IPS DF 4.7 (cell line): ENCODE results near the gene RPL18A.
A peak's percentile ranks its signal among the peaks of the same experiment; 100 is the strongest.

Source experiments
- DNase-seq: peaks from one replicate; pipeline ENCODE4 v3.0.0-alpha.2; 2013; ENCODE audit warnings: low spot score; ENCODE audit errors: extremely low read depth

The RPL18A gene

DNA sequence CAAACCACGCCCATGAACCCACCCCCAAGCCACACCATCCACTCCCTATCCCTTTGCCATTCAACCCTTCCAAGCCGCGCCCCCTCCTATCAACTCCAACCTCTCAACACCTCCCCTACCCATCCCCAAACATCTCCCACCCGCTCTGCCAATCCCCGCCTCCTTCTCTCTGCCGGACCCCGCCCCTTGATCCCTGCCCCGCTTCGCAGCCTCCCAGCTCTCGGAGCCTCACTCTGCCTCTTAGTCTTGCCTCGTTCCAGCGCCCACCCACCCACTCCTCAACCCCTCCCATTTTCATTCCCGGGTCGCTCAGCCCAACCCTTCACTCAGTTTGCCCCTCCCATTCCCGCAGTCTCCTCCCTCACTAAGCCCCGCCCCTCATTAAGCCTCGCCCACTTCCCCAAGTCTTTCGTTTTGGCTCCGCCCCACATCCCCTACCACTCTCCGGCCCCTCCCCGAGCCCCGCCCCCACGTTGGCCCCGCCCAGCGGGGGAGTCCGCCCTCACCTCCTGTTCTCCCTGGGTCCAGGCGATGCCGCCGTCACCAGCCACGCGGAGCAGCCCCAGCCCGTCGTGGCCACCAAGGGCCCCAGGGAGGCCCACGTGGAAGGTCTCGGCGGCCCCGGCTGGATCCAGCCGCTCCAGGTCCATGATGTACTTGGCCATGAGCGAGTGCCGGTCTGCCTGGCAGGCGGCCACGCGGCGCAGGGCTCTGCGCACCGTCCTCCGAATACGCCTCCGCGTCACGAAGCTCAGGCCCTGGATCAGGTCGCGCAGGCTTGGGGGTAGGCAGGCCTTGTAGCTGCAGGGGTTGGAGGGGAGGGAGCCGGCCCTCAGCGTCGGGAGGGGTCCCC, 17.7 kb upstream of the RPL18A start:
- peak; percentile 94 for DNase-seq

DNA sequence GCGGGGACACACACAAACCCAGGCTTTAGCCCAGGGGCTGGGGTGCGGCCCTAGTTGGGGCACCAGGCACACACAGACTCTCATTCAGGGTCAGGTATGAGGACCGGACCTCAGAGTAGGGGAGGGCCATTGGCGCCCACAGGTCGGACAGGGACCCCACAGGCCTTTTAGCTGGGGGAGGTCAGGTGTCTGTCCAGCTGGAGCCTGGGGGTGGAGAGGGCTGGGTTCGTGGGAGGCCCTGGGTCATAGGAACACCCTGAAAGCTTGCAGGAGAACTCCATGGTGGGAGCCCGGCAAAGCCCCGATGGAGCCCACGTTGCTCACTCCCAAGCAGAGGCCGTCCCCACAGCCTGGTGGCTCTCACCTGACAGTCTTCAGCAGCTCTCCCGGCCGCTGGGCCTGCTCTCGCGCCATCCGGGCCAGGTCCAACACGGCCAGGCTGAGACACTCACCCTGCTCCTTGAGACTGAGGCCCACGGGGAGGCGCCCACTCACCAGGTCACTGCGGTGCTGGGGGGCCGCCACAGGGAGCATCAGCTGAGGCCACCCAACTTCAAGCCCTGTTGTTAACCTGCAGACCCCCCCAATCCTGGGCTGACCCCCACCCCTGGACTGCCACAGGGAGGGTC, 16.9 kb upstream of the RPL18A start:
- no peak for DNase-seq

- no peak for DNase-seq
Observed at GRCh38 chr19:17843292-17843827, 16.4 kb upstream of the RPL18A start.

GRCh38 chr19:17843908-17844490, 15.7 kb upstream of the RPL18A start:
- DNase-seq: no peak

DNA sequence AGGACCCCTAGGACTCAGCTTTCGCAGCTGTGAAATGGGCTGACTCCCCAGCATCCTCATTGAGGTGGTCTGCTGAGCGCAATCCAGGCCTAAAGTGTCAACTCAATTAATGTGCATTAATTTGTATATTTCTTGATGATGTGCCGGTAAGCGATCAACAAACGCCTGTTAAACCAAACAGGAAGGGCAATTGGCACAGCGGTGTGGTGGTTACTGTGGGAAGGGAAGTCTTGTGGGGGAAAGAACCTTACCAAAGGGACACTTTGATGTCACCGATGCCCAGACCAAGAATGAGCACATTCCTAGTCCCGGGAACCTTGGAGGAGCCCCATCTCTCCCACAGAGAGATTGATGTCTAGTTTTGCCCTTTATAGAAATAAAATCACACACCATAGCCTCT, 13.6 kb upstream of the RPL18A start:
- no peak for DNase-seq

GRCh38 chr19:17847538-17848366, 12.0 kb upstream of the RPL18A start, which contains the start of gene JAK3:
Gene JAK3 (minus strand): TSS chr19:17847982. CDS start chr19:17844417, 3,565 bp downstream.
- DNase-seq: no peak

DNA sequence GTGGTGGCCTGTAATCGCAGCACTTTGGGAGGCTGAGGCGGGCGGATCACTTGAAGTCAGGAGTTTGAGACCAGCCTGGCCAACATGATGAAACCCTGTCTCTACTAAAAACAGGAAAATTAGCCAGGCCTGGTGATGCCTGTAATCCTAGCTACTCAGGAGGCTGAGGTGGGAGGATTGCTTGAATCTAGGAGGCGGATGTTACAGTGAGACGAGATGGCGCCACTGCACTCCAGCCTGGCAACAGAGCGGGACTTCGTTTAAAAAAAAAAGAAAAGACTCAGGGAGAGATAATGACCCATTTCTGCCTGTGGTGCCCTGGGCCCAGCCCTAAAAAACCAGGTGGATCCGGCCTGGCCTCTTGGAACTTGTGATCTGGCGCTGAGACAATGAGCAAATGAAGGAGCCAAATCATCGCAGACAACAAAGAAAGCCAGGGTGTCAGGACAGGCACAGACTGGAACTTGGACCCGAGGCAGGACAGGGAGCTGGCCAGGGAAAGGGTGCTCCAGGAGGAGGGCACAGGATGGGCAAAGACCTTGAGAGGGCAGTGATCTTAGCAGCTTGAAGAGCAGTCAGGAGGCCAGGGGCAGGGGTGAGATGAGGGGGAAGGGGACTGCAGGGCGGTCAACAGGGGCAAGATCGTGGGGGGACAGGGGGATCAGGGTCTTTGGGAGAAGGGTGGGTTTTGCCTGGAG, 11.0 kb upstream of the RPL18A start:
- no peak for DNase-seq

- DNase-seq: no peak
Observed at GRCh38 chr19:17854061-17854460, 5.6 kb upstream of the RPL18A start.

DNA sequence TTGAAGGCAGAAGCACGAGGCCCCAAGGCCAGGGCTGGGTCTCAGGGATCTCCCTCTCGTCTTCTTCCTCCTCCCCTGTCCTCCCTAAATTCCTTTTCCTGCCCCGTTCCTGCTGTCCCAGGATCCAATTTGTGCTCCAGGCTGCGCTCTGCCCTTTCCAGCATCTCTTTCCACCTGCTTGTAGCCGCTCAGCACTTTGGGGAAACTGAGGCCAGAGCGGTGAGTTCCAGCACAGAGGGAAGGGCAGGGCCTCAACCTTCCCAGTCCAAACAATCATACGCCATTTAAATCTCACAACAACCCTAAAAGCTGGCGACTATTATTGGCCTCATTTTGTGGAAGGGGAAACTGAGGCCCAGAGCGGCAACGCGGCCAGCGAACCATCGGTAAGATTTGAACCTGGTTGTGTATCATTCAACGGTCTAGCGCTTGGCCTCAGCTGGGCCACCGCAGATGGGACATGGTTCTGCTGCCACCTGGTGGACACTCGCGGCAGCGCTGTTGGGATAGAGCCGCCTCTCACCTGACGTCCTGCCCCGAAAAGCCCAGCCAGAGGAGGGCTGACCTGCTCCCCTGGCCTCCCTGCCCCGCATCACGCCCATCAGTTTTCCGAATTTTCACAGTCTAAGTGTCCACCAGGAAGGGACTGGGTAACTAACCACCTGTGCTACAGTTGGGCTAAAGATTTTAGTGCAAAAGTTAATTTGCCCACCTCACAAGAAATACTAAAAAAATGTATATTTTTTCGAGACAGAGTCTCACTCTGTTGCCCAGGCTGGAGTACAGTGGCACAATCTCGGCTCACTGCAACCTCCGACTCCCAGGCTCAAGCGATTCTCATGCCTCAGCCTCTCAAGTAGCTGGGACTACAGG, 4.2 kb upstream of the RPL18A start:
- no peak for DNase-seq

GRCh38 chr19:17860331-17860992, 752 bp downstream of the RPL18A start:
- DNase-seq: no peak

- DNase-seq: no peak
Observed at GRCh38 chr19:17860993-17861360, 1.3 kb downstream of the RPL18A start.

DNA sequence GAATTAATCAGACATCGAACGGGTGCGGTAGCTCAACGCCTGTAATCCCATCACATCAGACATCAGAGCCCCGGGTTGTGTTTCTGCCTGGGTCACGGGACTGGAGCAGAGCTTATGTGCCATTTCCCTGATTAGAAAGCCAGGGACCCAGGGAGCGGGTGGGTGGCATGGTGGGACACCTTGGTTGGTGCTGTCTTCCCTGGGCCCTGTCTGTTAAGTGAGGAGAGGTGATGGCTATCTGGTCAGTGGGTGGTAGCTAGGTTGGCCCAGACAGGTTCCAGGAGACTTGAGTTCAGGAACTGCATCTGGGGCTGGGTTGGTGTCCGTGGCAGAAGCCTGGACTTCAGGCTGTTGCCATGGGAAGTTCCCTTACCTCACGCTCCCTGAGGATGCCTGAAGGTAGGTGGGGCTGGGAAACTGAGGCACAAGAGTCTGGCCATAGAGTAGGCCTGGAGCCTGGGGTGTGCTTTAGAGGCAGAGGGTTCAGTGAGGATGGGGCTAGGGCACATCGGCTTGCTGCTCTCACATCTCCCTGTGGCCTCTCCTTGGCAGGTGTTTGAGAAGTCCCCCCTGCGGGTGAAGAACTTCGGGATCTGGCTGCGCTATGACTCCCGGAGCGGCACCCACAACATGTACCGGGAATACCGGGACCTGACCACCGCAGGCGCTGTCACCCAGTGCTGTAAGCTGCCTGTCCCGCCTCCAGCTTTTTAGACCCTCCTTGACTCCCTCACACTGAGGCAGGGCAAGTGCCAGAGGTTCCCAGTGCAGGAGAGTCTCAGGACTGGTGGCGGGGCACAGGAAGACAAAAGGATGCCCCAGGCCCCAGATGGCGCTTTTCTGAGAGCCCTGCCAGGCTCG, 2.1 kb downstream of the RPL18A start:
- no peak for DNase-seq

GRCh38 chr19:17862711-17863519, 3.2 kb downstream of the RPL18A start:
- DNase-seq: no peak

- no peak for DNase-seq
Observed at GRCh38 chr19:17863520-17864182, 3.9 kb downstream of the RPL18A start.

DNA sequence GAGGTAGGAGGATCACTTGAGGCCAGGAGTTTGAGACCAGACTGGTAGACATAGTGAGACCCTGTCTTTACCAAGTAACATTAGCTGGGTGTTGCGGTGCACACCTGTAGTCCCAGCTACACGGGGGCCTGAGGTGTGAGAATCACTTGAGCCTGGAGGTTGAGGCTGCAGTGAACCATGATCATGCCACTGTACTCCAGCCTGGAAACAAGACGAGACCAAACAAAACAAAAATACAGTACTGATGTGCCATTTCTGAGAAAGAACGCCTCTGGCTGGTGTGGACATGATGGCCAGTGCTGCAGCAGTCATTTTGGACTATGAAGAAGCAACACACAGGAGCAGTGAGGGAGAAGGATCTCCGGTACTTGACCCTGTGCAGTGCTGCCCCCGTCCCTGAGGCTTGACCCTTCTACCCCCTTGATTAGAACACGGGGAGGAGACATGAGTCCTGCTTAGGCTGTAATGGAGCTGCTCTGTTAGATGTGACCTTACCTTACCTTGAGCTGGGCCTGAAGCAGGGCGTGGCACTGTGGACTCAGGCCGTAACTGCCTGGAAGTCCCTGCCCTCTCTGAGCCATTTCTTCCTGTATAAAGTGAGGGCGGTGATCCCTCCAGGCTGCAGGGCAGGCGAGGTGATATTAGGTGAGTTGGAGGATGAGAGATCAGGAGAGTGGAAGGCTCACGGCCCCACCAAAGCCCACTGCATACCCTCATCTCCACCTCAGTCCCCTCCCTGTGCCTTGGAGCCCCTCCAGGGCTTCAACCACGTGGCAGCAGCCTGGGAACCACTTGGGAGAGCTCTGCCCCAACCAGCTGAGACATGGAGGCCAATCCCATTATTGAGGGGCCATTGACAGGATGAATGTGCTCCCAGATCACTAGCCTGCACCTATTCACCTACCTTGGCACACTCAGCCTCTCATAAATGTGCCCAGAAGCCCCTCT, 5.9 kb downstream of the RPL18A start:
- DNase-seq: no peak
